ENCODE data around the gene IGFL2. TPM values are rescaled to one million over a fixed set of nuclear protein-coding genes. Genes with fewer than 3 reads are reported as not detected.

IGFL2 gene
- total RNA-seq, 1 experiment from 2014 or later: not detected

Other genes starting within 250 kb of the IGFL2 start
- 0.20 and 0.79 TPM in 2 replicates for gene MYPOP, start 245.6 kb upstream of the IGFL2 start, total RNA-seq (2014; rRNA removed; shearing (Covaris generic); ENCODE audit: low replicate concordance)
- gene NANOS2, start 233.5 kb upstream of the IGFL2 start, total RNA-seq (2014; rRNA removed; shearing (Covaris generic); ENCODE audit: low replicate concordance): not detected in 2 replicates
- not detected in 2 replicates for gene NOVA2, start 174.4 kb upstream of the IGFL2 start, total RNA-seq (2014; rRNA removed; shearing (Covaris generic); ENCODE audit: low replicate concordance)
- 10.5 and 25.5 TPM in 2 replicates for gene CCDC61, start 152.8 kb upstream of the IGFL2 start, total RNA-seq (2014; rRNA removed; shearing (Covaris generic); ENCODE audit: low replicate concordance)
- gene PGLYRP1, start 125.2 kb upstream of the IGFL2 start, total RNA-seq (2014; rRNA removed; shearing (Covaris generic); ENCODE audit: low replicate concordance): not detected in 2 replicates
- gene IGFL4, start 107.2 kb upstream of the IGFL2 start, total RNA-seq (2014; rRNA removed; shearing (Covaris generic); ENCODE audit: low replicate concordance): not detected in 2 replicates
- gene IGFL3, start 23.6 kb upstream of the IGFL2 start, total RNA-seq (2014; rRNA removed; shearing (Covaris generic); ENCODE audit: low replicate concordance): not detected in 2 replicates
- gene IGFL1, start 81.5 kb downstream of the IGFL2 start, total RNA-seq (2014; rRNA removed; shearing (Covaris generic); ENCODE audit: low replicate concordance): not detected in 2 replicates
- gene HIF3A, start 148.8 kb downstream of the IGFL2 start, total RNA-seq (2014; rRNA removed; shearing (Covaris generic); ENCODE audit: low replicate concordance): not detected in 2 replicates
- 90.7 and 102 TPM in 2 replicates for gene PPP5C, start 198.8 kb downstream of the IGFL2 start, total RNA-seq (2014; rRNA removed; shearing (Covaris generic); ENCODE audit: low replicate concordance)

Measured in MG63 (cell line).